Smooth muscle cell (in vitro differentiated cells): ENCODE results near the gene CHRNA9. TPM values are rescaled to one million over a fixed set of nuclear protein-coding genes. Genes with fewer than 3 reads are reported as not detected.

Experiments
- DNase-seq: peaks from one replicate; lab custom pipeline; 2025; ENCODE audit not compliant: unreplicated experiment; lab: John Stamatoyannopoulos, UW
- H2AFZ ChIP-seq: fragments of 200-600 bp; sonication (generic); 2 replicates; pipeline ENCODE4 v1.6.0; 2016; ENCODE audit warnings: antibody characterized with exemption, low read depth, mild to moderate bottlenecking
- H3F3A ChIP-seq: fragments of 200-600 bp; sonication (generic); 2 replicates; pipeline ENCODE4 v1.6.0; 2017; ENCODE audit warnings: antibody characterized with exemption, low read depth
- H3K27ac ChIP-seq: fragments of 200-600 bp; sonication (generic); 2 replicates; pipeline ENCODE4 v1.5.1; 2016; ENCODE audit warnings: low read depth, mild to moderate bottlenecking
- H3K27me3 ChIP-seq: fragments of 200-600 bp; sonication (generic); 2 replicates; pipeline ENCODE4 v1.6.1; 2016; ENCODE audit warnings: low read depth, mild to moderate bottlenecking
- H3K36me3 ChIP-seq: fragments of 200-600 bp; sonication (generic); 2 replicates; pipeline ENCODE4 v1.5.1; 2016; ENCODE audit warnings: low read depth
- H3K4me1 ChIP-seq: fragments of 200-600 bp; sonication (generic); 2 replicates; pipeline ENCODE4 v1.5.1; 2016; ENCODE audit warnings: low read depth
- H3K4me2 ChIP-seq: fragments of 200-600 bp; sonication (generic); 2 replicates; pipeline ENCODE4 v1.6.0; 2016; ENCODE audit warnings: mild to moderate bottlenecking
- H3K4me3 ChIP-seq: fragments of 200-600 bp; sonication (generic); 2 replicates; pipeline ENCODE4 v1.5.1; 2016; ENCODE audit warnings: mild to moderate bottlenecking
- H3K79me2 ChIP-seq: fragments of 200-600 bp; sonication (generic); 2 replicates; pipeline ENCODE4 v1.6.0; 2016; ENCODE audit warnings: low read depth, mild to moderate bottlenecking
- H3K9ac ChIP-seq: fragments of 200-600 bp; sonication (generic); 2 replicates; pipeline ENCODE4 v1.6.0; 2016; ENCODE audit warnings: low read depth
- H3K9me3 ChIP-seq: fragments of 200-600 bp; sonication (generic); replicated peaks from 2 replicates; pipeline ENCODE4 v1.5.1; 2016; ENCODE audit warnings: low read depth
- H4K20me1 ChIP-seq: fragments of 200-600 bp; sonication (generic); 2 replicates; pipeline ENCODE4 v1.6.0; 2016; ENCODE audit warnings: low read depth
- WGBS: methylation state at CpG from one replicate; pipeline ENCODE4 v1.1.7; 2016; ENCODE audit warnings: low lambda C conversion rate; 5-methylcytosine and 5-hydroxymethylcytosine counted together
- polyA plus RNA-seq: library from polyadenylated mRNA; unstranded; fragments of >200 nt; fragmentation: Nextera tagmentation; extraction: Ambion mirVana; gene quantifications from 2 replicates; pipeline ENCODE4 v1.2.1, GENCODE V29; 2016
- total RNA-seq: library from RNA; depleted of rRNA; stranded (reverse); fragments of >200 nt; gene quantifications from 2 replicates; pipeline ENCODE4 v1.2.3, GENCODE V29; 2014
- TF ChIP-seq, protein P1 (sequence below): fragments of 200-600 bp; sonication (generic); IDR thresholded peaks from 2 replicates; pipeline ENCODE4 v1.5.1; 2017; ENCODE audit warnings: borderline replicate concordance, mild to moderate bottlenecking, antibody characterized with exemption; ENCODE audit not compliant: insufficient read depth, poor library complexity, severe bottlenecking

Gene CHRNA9
- total and polyA plus RNA-seq, 2 experiments from 2014 or later, result 2.4 to 15.8 TPM

- Histone ChIP-seq H3K4me3 (no peak overlapping the region), H3K36me3 (no peaks in the 10 kb centered on the region), H3K4me1 (no peaks in the 10 kb centered on the region), H3K4me2 (peak overlapping the region; percentile 33), H4K20me1 (no peaks in the 10 kb centered on the region), H3K79me2 (no peaks in the 10 kb centered on the region), H3F3A (peaks cover 11% of the 10 kb centered on the region), H3K9ac (peak overlapping the region; percentile 13), H3K9me3 (no peaks in the 10 kb centered on the region), H3K27ac (peak overlapping the region; percentile 85), H2AFZ (peak overlapping the region; percentile 1), H3K27me3 (no peaks in the 10 kb centered on the region)
- DNase-seq, result no peak
- 43% methylated on average over 7 of the region's 7 CpGs for WGBS
- TF ChIP-seq, protein P1, sequence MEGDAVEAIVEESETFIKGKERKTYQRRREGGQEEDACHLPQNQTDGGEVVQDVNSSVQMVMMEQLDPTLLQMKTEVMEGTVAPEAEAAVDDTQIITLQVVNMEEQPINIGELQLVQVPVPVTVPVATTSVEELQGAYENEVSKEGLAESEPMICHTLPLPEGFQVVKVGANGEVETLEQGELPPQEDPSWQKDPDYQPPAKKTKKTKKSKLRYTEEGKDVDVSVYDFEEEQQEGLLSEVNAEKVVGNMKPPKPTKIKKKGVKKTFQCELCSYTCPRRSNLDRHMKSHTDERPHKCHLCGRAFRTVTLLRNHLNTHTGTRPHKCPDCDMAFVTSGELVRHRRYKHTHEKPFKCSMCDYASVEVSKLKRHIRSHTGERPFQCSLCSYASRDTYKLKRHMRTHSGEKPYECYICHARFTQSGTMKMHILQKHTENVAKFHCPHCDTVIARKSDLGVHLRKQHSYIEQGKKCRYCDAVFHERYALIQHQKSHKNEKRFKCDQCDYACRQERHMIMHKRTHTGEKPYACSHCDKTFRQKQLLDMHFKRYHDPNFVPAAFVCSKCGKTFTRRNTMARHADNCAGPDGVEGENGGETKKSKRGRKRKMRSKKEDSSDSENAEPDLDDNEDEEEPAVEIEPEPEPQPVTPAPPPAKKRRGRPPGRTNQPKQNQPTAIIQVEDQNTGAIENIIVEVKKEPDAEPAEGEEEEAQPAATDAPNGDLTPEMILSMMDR, result no peak
Observed at GRCh38 chr4:40321574-40322275, 13.4 kb upstream of the CHRNA9 start.

DNA sequence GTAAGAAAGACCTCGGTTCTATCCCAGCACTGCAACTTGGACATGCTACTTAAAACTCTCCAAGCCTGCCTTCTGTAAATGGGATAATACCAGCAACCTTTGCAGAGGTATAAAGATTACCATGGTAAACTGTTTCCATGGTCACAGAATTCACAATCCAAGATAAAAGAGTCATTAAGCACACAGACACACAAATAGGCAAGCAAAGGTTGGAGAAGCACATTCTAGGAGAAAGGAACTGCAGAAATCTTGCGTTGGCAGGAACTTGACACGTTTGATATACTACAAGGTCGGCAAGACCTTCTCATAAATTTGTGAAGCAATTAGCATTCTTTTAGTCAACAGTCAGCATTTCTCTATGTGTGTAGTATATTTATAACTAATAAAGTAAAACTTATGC lies 12.3 kb upstream of the CHRNA9 start:
- Histone ChIP-seq H3K27ac (peak overlapping the region; percentile 85), H3K9me3 (no peaks in the 10 kb centered on the region), H3K79me2 (no peaks in the 10 kb centered on the region), H3K36me3 (no peaks in the 10 kb centered on the region), H3K4me1 (no peaks in the 10 kb centered on the region), H3F3A (peaks cover 11% of the 10 kb centered on the region), H3K4me2 (no peak overlapping the region), H2AFZ (peak overlapping the region; percentile 1), H3K27me3 (no peaks in the 10 kb centered on the region), H3K4me3 (no peak overlapping the region), H4K20me1 (no peaks in the 10 kb centered on the region), H3K9ac (no peak overlapping the region)
- TF ChIP-seq, protein P1, result no peak
- 49% methylated on average over 4 of the region's 4 CpGs for WGBS
- no peak for DNase-seq

DNA sequence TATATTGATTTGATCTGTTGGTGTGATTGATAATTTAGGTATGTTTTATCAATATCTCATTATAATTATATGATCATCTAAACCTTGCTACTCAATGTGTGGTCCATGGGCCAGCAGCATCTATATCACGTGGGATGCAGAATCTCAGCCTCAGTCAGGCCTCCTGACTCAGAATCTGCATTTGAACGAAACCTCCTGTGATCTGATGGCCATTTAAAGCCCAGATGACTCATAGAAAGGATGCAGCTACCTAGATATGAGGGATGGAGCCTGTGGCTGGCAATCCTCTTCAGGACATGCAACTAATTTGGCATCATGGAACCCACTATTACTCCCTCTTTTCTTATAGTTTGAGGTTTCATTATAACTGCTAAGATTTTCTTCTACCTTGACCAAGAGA lies 11.3 kb upstream of the CHRNA9 start:
- H3K9me3 ChIP-seq, result no peaks in the 10 kb centered on the region
- H3K4me1 ChIP-seq, result no peaks in the 10 kb centered on the region
- H3K36me3 ChIP-seq, result no peaks in the 10 kb centered on the region
- 19% methylated on average over 2 of the region's 2 CpGs for WGBS
- H3K27ac ChIP-seq, result no peak overlapping the region
- no peaks in the 10 kb centered on the region for H3K27me3 ChIP-seq
- TF ChIP-seq, protein P1, result no peak
- peaks cover 11% of the 10 kb centered on the region for H3F3A ChIP-seq
- H2AFZ ChIP-seq, result no peak overlapping the region
- no peak overlapping the region for H3K4me2 ChIP-seq
- no peak overlapping the region for H3K4me3 ChIP-seq
- no peaks in the 10 kb centered on the region for H3K79me2 ChIP-seq
- no peak overlapping the region for H3K9ac ChIP-seq
- no peaks in the 10 kb centered on the region for H4K20me1 ChIP-seq
- no peak for DNase-seq
